Renal cortical epithelial cell (primary cell): ENCODE results near the gene ORAI2. TPM values are rescaled to one million over a fixed set of nuclear protein-coding genes. Genes with fewer than 3 reads are reported as not detected.
"Not testable (repeated sequence)": the region's sequence is repeated elsewhere in the genome, so short reads cannot be mapped to it uniquely, and the experiment has no call there.

Experiments used
- DNase-seq: peaks from one replicate; pipeline ENCODE4 v3.0.0-alpha.2; 2011; ENCODE audit warnings: low read depth
- total RNA-seq: library from RNA; depleted of rRNA; stranded (reverse); fragments of >200 nt; gene quantifications from 2 replicates; pipeline ENCODE4 v1.2.3, GENCODE V29; 2014

The ORAI2 gene
- total RNA-seq, 1 donor from 2014 or later = 138 TPM

DNA sequence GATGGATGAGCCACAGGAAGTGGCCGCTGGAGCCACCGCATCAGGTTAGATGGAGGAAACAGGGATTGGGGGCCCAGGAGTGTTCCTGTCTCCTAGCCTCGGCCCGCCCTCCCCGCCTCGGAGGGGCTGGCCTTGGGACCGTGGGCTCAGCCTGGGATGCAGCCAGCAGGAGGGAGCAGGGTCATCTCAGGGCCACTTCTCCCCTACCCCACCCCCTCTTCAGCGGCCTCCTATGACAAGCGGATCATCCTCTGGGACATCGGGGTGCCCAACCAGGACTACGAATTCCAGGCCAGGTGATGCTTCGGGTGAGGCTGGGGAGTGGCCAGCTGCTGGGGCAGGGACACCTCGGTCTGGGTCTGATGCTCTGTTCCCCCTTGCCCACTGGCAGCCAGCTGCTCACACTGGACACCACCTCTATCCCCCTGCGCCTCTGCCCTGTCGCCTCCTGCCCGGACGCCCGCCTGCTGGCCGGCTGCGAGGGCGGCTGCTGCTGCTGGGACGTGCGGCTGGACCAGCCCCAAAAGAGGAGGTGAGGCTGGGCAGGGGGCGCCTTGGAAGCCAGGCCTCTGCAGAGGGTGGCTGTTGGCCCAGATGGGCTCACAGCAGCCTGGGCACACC, 36.1 kb downstream of the ORAI2 start:
- DNase-seq = no peak

DNA sequence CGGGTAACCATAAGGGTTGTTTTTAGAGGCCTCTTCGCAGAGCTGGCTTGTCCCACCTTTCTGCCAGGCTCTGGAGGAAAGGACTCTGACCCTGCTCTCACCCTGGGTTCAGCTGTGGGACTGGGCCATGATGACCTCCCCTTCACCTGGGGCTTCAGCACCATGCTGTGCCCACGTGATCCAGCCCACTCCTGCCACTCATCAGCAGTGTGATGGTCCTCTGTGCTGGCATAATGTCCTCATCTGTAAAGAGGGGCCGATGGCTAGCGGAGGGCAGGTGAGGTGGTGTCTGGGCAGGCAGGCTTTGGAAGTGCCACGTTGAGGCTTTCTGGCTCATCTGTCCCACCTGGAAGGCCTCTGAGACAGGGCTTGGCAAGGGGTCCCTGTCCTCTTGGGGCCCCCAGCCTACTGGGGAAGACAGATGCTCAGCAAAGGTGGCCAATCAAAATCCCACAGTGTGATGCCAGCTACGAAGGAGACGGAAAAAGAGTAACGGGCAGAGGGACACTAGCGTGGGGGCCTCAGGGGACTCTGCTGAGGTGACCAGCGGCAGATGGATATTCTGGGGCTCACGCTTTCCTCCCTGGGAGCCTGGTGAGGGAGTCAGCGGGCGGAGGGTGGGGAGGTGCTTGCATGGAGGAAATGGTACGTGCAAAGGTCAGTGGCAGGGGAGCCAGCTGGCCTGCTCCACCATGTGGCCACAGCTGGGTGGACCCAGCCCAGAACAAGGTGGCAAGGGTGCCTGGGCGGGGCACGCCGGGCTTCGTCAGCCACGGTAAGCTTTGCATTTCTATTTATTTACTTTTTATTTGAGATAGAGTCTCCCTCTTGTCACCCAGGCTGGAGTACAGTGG, 36.8 kb downstream of the ORAI2 start:
- no peak for DNase-seq

DNA sequence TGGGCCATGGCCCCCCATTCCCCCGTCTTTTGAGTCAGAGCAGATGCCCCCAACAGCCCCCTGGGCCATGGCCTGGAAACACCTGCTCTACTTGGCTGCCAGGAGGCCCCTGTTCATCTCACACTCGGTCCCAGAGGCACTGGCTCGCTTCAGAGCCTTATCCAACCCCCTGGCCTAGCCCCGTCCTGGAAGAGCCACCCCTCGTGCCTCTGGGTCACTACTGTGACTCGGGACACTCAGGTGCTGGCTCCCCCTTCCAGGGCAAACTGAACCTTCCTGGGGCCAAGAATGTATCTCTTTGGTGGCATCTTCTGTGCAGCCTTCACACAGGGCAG, 38.4 kb downstream of the ORAI2 start:
- DNase-seq = no peak

DNA sequence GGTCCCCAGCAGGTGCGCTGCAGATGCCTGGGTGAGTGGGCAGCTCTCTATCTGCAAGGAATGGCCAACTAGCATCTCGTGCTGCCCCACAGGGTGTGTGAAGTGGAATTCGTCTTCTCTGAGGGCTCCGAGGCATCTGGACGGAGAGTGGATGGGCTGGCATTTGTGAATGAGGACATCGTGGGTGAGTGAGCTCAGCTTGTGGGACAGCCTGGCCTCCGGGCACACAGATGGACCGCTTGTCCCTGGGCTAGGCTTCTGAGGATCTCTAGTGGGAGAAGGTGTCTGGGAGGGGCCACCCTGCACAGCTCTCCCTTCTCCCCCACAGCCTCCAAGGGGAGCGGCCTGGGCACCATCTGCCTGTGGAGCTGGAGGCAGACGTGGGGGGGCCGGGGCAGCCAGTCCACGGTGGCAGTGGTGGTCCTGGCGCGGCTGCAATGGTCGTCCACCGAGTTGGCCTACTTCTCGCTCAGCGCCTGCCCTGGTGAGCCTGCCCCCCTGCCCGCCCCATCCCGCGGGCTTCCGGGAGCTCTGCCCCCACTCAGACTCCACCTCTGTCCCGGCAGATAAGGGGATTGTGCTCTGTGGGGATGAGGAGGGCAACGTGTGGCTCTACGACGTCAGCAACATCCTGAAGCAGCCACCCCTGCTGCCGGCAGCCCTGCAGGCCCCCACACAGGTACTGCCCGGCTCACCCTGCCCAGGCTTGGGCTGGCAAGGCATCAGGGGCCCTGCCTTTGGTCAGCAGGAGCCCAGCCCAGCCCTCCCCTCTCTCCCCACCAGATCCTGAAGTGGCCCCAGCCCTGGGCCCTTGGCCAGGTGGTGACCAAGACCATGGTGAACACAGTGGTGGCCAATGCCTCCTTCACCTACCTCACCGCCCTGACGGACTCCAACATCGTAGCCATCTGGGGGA, 39.0 kb downstream of the ORAI2 start:
- no peak for DNase-seq

DNA sequence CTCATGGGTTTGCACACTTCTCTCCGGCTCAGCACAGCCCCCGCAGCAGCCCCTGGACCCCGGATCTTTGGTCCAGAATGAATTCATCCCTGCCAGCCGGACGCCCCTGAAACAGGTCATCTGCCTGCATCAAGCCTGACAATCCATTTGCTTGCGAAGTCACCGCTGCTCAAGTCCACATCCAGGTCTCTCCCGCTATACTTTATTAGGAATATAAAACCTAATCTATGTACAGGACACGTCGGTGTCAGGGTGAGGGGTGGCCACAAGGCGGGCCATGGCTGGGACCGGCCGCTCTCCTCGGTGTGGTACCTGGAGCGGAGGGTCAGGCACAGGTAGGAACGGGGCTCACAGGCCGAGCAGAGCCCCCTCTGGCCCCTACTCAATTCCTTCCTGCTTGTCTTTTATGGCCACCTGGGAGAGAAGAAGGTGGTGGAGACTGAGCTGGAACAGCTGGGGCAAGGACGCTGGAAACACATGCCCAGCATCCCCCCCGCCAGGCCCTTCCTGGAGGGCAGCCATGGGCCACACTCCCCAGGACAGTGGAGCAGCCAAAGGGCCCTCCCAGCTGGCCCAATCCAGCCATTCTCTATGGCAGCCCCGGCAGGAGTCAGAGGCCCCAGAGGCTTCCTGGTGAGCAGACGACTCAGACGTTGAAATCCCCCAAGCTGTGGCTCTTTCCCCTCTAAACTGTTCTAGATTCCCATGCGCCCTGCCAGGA, 40.1 kb downstream of the ORAI2 start:
- no peak for DNase-seq

DNA sequence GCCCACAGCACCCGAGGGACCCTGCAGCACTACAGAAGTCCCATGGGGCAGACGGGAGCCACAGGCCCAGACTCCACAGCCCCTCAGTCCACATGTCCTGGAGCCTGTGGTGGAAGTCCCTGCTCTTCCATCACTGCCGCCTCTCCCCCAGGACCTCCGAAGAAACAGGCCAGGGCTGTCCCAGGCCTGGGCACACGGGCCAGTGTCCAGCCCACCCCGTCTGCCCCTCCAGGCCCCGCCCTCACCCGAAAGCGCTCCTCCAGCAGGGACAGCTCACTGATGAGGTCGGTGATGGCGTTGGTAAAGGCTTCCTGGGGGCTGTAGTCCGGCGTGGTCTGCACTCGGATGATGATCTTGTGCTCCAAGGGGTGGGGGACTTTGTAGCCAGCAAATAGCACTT, 40.7 kb downstream of the ORAI2 start:
- DNase-seq = not testable (repeated sequence)

DNA sequence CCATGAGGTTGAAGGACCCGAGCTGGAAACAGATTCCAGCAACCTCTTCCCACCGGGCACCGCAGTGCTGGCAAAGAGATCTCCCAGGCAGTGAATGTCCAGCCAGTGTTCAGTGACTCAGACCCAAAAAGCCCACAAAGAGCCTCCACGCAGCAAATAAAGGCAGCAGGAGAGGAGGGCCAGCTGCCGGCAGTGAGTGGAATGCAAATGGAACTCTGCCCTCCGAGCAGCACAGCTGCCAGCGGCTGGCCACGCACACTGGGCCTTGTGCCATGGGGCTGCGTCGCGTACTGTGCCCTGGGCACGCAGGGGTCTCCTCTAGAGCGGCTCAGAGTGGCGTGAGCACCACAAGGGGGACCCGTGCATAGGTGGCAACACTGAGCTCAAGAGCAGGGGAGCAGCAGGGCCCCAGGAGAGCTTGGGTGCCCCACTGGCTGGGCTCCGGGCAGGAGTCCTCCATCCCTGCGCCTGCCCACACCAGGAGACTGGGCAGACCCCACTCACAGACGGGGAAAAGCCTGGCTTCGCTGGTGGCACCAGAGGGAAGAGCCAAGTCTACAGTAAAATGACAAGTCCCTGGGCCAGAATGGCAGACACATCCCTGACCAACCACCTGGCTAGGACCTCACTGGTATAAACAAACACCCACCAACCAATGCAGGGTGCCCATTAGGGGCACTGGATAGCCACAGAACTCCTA, 41.5 kb downstream of the ORAI2 start:
- DNase-seq = not testable (repeated sequence)

DNA sequence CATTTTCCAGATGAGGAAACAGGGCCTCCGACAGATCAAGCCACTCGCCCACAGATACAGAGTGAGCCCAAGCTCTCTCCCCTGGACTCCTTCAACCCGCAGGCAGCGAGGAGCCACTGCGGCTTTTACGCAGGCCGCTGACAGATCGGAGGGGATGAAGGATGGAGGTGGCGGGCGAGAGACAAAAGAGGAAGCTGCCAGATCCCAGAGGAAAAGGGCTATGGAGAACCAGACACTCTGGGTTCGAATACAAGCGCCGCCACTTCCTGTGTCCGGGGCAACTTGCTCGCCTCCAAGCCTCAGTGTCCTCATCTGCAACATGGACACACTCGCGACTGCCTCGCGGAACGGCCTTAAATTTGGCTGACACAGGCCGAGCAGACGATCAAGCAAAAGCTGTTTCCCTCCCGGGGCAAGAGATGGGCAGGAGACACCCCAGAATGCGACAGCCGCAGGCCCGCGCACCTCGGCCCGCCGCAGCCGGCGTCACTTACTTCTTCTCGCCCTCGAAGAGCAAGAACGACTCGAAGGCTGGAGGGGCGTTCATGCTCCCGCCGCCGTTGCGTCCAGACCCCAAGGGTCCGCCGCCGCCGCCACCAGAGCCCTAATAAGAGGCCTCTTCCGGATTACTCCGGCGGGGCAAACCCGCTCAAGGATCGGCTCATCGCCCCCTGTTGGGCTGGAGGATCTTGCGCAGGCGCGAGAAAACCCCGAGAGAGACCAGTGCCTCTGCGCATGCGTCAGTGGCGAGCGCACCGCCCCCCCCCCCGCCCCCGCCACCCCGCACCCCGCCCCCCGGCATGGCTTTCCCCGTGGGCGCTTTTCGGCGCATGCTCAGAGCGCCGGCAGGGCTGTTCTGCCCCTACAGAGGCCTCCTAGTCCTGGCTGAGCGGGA, 45.2 kb downstream of the ORAI2 start, which contains the start of gene POLR2J:
Gene POLR2J (minus strand): TSS at position 609 of the 895 bp plus-strand sequence. CDS start 62 bp downstream, at position 547.
- DNase-seq = peak; percentile 59

DNA sequence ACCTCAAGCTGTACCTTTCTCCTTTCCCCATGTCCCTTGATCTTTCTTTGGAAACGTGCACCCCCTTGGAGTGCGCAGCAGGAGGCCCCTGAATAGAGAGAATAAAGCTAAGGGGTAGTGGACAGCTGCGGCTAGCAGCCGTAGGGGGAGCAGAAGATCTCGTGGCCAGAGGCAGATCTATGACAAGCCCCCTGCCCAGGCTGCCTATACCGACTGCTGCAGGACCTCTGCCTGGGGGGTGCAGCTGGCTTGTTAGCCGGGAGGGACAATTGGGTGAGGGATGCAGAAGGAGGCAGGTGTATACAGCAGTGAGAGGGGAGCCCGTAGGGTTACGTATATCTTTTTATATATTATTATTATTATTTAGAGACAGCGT, 45.8 kb downstream of the ORAI2 start:
- not testable (repeated sequence) for DNase-seq

DNA sequence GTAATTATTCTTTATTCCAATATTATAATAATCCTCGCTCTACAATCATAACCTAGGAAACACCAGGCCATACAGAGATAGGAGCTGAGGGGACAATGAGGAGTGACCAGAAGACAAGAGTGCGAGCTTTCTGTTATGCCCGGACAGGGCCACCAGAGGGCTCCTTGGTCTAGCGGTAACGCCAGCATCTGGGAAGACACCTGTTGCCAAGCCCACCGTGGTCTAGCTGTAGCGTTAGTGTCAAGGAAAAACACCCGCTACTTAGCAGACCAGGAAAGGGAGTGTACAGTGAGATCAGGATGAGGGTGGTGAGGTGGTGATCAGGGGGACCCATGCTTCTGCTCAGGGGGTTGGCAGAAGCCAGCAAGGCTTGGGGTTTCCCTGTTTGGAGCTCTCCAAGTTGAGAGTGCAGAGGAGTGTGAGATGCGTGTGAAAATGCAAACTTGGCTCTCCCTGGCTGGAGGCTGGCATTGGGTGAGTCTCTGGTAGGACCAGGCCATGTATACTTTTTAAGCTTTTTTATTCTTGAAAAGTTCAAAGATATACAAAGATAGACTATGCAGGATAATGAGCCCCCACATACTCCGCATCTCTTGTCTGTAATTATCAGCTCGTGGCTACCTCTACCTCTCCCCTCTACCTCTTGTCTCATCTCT, 46.7 kb downstream of the ORAI2 start:
- DNase-seq = not testable (repeated sequence)

DNA sequence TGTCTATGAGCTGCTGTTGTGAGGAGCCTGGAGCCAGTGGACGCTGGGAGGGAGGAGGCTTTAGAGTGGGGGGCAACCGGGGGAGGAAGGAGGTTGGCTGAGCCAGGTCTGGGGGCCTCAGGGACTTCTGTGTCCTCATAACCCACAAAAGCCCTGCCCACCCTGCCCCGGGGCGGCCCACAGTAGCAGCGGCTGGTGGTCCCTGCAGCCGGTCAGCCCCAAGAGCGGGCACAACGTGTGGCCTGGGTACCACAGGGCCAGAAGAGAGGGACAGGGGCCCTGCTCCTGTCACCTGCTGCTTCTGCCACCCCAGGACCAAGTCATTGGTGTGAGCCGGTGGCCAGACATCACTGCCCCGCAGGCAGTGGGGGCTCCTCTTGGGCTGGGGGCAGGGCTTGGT, 48.6 kb downstream of the ORAI2 start:
- not testable (repeated sequence) for DNase-seq

DNA sequence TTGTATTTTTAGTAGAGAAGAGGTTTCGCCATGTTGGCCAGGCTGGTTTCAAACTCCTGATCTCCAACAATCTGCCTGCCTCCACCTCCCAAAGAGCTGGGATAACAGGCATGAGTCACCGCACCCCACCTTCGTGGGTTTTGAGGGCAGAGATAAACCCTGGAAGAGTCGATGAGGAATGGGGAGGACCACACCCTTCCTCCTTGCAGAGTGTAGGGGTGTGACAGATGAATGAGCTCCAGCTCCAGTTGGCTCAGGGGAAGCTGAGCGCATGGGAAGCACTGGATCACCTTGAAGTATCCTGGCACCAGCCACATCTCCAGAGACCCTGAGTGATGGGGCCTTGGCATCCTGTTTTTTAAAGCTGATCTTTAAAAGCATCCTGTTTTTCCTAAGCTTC, 50.9 kb downstream of the ORAI2 start:
- DNase-seq = not testable (repeated sequence)

DNA sequence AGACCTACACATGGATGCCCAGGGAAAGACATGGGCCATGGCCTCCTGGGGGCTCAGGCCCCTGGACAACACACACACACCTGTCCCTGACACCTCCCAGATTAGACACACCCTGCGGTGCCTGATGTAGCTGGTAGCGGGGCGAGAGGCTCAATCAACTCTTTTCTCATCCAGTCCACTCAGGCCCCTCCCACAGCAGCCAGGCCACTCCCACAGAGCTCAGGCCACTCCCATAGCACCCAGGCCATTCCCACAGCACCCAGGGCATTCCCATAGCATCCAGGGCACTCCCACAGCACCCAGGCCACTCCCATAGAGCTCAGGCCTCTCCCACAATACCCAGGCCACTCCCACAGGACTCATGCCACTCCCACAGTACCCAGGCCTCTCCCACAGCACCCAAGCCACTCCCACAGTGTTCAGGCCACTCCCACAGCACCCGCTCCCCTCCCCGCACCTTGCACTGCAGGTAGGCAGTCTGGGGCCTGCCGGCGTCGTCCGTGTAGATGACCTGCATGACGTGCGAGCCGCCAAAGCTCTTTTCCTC, 57.2 kb downstream of the ORAI2 start:
- DNase-seq = not testable (repeated sequence)

DNA sequence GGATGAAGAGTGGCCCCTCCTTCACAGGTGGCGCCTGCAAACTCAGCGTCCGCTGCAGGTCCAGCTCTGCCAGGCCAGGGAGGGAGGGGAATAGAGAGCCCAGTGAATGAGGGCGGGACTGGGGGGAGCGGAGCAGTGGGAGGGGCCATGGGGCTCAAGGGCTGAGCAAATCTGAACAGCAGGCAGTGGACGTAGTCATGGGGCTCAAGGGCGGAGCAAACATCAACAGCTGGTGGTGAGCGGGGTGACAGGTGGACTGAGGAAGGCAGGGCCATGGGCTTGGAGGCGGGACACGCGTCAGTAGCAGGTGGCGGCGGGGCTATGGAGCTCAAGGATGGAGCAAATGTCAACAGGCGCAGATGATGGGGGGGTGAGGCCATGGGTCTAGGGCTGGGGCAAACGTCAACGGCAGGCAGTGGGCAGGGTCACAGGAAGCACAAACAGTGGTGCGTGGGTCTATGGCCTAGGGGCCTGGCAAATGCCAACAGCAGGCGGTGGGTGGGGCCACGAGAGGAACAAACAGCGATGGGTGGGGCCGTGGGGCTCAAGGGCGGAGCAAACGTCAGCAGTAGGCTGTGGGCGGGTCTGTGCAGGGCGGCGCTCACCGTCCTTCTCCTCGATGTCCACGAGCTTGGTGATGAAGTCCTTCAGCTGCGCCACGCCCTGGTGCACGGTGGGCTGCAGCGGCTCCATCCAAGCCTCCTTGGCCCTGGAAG, 60.0 kb downstream of the ORAI2 start:
- not testable (repeated sequence) for DNase-seq

DNA sequence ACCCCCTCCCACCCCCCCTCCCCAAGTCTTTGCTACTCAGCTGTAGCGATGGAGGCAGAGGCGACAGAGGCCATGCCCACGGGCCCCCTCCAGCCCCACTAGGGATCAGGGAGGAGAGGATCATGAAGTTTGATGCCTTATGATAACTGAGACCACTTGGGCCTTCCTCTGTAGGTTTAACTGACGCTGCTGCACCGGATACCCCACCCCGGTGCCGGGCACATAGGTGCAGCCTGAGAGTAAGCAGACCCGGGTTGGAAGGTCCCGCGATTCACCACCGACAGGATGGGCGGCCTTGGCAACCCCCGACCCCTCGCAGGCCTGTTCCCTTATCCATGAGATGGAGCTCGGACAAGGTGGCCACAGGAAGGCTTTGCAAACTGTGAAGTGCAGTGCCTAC, 60.7 kb downstream of the ORAI2 start:
- not testable (repeated sequence) for DNase-seq

DNA sequence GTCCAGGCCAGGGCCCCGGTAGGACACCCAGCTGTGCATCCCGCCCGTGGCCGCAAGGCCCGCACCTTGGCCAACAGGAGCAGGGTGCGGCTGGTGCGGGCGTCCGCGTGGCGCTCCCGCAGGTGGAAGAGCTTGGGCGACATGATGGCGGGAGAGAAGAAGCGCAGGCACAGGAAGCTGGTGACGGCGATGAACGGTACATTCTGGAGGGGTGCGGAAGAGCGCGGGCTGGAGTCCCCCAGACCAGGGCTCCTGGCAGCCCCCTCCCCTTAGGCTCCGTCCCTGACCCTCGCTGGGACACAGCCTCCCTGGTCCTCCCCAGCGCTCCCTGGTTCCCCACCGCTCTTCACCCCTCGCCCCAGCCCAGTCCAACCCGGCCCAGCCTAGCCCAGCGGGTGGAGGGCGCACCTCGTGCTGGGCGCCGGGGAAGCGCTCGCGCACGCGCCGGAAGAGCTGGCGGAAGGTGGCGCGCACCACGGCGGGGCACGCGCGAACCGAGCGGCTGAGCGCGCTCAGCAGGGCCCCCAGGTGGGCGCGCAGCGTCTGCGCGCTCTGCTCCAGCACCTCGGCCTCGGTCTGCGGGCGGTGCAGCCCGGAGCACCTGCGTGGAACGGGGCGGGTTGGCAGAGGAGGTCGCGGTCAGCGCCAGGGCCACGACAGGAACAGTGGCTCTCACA, 61.2 kb downstream of the ORAI2 start:
- not testable (repeated sequence) for DNase-seq

DNA sequence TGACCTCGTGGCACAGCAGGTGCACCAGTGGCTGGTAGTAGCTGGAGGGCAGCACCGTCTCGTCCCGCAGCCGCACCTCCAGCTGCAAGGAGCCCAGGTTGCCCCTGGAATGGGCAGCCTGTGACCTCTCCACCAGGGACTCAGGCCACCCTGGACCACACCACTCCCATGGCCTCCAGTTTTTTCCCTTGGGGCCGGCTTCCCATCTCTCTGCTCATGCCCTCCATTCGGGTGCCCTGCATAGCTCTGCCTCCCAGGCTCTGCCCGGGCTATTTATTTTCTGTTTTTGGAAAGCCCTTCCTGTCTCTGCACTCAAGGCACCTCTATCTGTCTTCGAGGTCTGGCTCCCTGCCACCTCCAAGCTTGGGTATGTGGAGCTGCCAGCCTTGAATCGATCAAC, 63.5 kb downstream of the ORAI2 start:
- not testable (repeated sequence) for DNase-seq

DNA sequence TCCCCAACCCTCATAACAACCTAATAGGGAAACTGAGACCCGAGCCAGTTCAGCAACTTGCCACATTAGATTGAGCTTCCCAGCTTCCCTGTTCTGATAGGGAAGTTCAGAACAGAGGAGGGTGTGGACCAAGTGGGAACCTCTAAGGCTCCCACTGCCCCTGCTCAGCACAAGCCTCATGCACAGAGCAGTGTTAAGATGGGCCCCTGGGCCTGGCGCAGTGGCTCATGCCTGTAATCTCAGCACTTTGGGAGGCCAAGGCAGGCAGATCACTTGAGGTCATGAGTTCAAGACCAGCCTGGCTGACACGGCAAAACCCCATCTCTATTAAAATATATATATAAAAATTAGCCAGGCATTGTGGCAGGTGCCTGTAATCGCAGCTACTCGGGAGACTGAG, 63.9 kb downstream of the ORAI2 start:
- not testable (repeated sequence) for DNase-seq
